ENCODE data around the gene HSPH1.

DNA sequence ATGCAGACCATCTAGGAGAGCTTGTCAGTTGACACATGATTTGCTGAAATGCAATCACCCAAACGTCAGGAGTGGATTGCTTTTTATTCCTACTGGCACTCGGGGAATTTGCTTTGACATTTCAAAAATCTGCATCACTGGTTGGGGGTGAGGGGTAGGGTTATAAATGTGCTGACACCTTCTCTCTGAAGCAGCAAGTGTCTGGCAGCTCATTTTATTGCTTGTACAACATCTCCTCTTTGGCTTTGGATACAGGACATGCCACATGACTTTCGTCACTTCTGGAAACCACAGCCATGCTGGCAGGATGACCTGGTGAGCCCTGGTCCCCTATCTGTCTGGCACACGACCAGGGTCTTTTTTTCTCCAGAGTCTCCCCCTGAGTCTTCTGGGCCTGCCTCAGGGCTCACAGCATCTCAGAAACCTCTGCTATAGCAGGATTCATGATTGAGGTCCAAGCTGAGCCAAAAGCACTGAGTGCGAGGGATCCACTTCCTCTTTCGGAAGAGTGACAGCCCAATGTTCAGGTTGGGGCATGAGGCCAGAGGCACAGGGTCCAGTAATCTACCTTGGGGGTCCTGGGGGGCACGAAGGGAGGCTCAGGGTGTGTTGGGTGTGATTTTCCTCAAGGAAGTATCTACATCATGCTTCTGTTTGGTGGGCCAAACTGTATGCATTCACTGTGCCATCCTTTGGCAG lies 60.1 kb downstream of the HSPH1 start:
- TF ChIP-seq, protein P1, sequence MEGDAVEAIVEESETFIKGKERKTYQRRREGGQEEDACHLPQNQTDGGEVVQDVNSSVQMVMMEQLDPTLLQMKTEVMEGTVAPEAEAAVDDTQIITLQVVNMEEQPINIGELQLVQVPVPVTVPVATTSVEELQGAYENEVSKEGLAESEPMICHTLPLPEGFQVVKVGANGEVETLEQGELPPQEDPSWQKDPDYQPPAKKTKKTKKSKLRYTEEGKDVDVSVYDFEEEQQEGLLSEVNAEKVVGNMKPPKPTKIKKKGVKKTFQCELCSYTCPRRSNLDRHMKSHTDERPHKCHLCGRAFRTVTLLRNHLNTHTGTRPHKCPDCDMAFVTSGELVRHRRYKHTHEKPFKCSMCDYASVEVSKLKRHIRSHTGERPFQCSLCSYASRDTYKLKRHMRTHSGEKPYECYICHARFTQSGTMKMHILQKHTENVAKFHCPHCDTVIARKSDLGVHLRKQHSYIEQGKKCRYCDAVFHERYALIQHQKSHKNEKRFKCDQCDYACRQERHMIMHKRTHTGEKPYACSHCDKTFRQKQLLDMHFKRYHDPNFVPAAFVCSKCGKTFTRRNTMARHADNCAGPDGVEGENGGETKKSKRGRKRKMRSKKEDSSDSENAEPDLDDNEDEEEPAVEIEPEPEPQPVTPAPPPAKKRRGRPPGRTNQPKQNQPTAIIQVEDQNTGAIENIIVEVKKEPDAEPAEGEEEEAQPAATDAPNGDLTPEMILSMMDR (conservative IDR thresholded peaks at IDR 0.05): no peak
- TF ChIP-seq ZFX (IDR thresholded peaks at IDR 0.05): no peak

Measured in C4-2B (cell line).